Bronchial epithelial cell (primary cell): ENCODE results near the gene CALY. TPM values are rescaled to one million over a fixed set of nuclear protein-coding genes. Genes with fewer than 3 reads are reported as not detected.

Experiments used
- DNase-seq: peaks from one replicate; pipeline ENCODE4 v3.0.0-alpha.2; 2010; ENCODE audit warnings: low read depth
- FAIRE-seq: peaks from 2 replicates; lab custom pipeline; 2011; peaks lifted over from hg19 to GRCh38; lab: Jason Lieb, UNC
- H3K27me3 ChIP-seq: 2 replicates; pipeline ENCODE4 v1.5.1; 2011; ENCODE audit warnings: low read length; ENCODE audit not compliant: control insufficient read depth, insufficient read depth
- H3K36me3 ChIP-seq: 2 replicates; pipeline ENCODE4 v1.5.1; 2011; ENCODE audit warnings: low read length; ENCODE audit not compliant: control insufficient read depth, insufficient read depth
- H3K4me3 ChIP-seq: 2 replicates; pipeline ENCODE4 v1.5.1; 2011; ENCODE audit warnings: mild to moderate bottlenecking, low read depth, low read length, control low read depth
- total RNA-seq: library from RNA; depleted of rRNA; stranded (reverse); fragments of >200 nt; gene quantifications from 2 replicates; pipeline ENCODE4 v1.2.1, GENCODE V29; 2014
- TF ChIP-seq, protein P1 (sequence below): IDR thresholded peaks from 2 replicates; pipeline ENCODE4 v1.5.1; 2011; ENCODE audit warnings: mild to moderate bottlenecking, moderate library complexity, low read length, control low read depth, inconsistent platforms; ENCODE audit not compliant: insufficient read depth, severe bottlenecking

The CALY gene
- total RNA-seq, 1 donor from 2014 or later, result not detected

DNA sequence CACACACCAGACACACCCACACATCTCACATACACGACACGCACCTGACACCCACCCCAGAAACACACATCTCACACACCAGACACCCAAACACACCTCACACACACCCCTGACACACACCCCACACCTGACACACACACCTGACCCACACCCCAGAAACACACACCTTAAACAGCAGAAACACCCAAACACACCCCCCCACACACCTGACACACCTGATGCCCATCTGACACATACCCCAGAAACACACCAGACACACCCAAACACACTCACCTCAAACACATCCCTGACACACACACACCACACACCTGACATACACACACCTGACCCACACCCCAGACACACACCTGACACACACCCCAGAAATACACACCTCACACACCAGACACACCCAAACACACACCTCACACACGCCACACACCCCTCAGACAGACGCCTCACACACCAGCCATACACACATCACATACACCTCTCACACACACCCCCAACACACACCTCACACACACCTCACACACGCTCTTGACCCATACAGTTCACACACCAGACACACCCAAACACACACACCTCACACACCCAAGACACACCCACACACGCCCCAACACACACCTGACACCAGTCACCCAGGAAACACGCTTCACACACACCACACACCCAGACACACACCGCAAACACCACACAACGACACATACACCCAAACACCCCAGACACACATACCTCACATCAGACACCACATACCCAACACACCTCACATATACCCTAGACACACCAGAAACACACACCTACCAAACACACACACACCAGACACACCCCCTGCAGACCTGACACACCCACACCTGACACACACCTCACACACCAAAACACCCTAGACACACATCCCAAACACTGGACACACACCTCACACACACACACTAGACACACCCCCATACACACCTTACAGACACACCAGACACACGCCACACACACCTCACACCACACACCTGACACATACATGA is 1.7 kb upstream of the CALY start:
- no peak for DNase-seq
- no peaks in the 10 kb centered on the region for H3K36me3 ChIP-seq
- FAIRE-seq, result no peak
- H3K4me3 ChIP-seq, result no peak overlapping the region
- peaks cover 26% of the 10 kb centered on the region for H3K27me3 ChIP-seq
- TF ChIP-seq, protein P1, sequence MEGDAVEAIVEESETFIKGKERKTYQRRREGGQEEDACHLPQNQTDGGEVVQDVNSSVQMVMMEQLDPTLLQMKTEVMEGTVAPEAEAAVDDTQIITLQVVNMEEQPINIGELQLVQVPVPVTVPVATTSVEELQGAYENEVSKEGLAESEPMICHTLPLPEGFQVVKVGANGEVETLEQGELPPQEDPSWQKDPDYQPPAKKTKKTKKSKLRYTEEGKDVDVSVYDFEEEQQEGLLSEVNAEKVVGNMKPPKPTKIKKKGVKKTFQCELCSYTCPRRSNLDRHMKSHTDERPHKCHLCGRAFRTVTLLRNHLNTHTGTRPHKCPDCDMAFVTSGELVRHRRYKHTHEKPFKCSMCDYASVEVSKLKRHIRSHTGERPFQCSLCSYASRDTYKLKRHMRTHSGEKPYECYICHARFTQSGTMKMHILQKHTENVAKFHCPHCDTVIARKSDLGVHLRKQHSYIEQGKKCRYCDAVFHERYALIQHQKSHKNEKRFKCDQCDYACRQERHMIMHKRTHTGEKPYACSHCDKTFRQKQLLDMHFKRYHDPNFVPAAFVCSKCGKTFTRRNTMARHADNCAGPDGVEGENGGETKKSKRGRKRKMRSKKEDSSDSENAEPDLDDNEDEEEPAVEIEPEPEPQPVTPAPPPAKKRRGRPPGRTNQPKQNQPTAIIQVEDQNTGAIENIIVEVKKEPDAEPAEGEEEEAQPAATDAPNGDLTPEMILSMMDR, result no peak

GRCh38 chr10:133337370-133337725 is 652 bp upstream of the CALY start:
- no peak overlapping the region for H3K4me3 ChIP-seq
- TF ChIP-seq, protein P1, result no peak
- DNase-seq, result no peak
- H3K36me3 ChIP-seq, result no peaks in the 10 kb centered on the region
- FAIRE-seq, result no peak
- peaks cover 32% of the 10 kb centered on the region for H3K27me3 ChIP-seq

GRCh38 chr10:133336118-133336576 is 549 bp downstream of the CALY start:
- Histone ChIP-seq H3K27me3 (peaks cover 33% of the 10 kb centered on the region), H3K4me3 (no peak overlapping the region), H3K36me3 (no peaks in the 10 kb centered on the region)
- no peak for FAIRE-seq
- TF ChIP-seq, protein P1, result no peak
- no peak for DNase-seq

GRCh38 chr10:133335246-133336117 is 1.2 kb downstream of the CALY start:
- H3K27me3 ChIP-seq, result peaks cover 33% of the 10 kb centered on the region
- H3K4me3 ChIP-seq, result peak overlapping the region; percentile 8
- FAIRE-seq (no peak), DNase-seq (no peak)
- no peaks in the 10 kb centered on the region for H3K36me3 ChIP-seq
- TF ChIP-seq, protein P1, result no peak

DNA sequence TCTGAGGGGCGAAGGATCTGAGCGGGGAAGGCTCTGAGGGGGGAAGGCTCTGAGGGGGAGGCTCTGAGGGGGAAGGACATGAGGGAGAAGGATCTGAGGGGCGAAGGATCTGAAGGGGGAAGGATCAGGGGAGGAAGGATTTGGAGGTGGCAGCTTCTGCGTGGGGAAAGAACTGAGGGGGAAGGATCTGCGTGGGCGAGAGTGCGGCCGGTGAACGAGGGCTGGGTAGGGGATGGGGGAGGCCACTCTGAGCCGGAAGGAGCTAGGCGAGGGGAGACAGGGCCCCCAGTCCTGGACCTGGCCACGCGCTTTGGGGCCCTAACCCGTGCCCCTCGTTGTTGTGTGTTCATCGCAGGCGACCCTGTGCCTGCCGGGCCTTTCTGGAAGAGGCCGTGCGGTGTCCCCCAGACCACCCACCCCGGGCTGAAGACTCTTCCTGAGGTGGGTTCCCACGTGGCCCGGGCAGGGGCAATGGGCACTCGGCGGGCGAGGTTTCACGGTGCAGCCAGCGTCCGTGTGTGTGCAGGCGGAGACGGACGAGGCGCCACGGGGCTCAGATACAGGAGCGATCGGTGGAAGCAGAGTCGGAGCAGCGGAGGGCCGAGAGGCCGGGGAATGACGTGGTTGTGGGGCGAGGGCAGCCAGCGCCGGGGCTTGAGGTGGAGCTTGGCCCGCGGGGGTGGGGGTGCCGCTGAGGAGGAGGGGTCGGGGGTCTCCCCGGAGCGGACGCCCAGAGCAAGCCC is 2.0 kb downstream of the CALY start:
- no peak for DNase-seq
- Histone ChIP-seq H3K36me3 (no peaks in the 10 kb centered on the region), H3K4me3 (peak overlapping the region; percentile 8), H3K27me3 (peaks cover 33% of the 10 kb centered on the region)
- FAIRE-seq, result no peak
- TF ChIP-seq, protein P1, result no peak
